HG03103 (cell line): ENCODE measurements around the gene EFCAB5.
"Not testable (repeated sequence)": the region's sequence is repeated elsewhere in the genome, so short reads cannot be mapped to it uniquely, and the experiment has no call there.

ENCODE experiments used
- ATAC-seq: cut with Tn5 transposase; IDR thresholded peaks from one replicate; pipeline ENCODE4 v1.9.1; 2021; ENCODE audit warnings: low read depth; ENCODE audit not compliant: unreplicated experiment

Gene EFCAB5

DNA sequence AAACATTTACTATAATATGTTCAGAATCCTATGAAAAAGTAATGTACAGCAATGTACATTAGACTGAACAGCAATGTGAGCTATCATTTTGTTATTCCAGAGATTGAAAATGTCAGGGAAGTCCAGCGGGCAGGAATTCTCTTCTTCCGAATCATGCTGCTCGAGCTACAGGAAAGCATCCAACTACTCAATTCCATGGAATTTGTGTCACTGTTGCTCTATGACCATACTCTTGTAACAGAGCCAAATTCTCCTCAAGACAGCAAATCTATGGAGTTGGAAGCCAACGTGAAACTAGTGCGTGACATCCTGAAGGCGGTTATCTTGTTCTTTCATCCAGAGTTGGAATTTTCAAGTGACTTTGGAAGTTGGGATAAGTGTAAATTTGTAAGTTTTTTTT is 150.3 kb downstream of the EFCAB5 start:
- ATAC-seq: no peak

DNA sequence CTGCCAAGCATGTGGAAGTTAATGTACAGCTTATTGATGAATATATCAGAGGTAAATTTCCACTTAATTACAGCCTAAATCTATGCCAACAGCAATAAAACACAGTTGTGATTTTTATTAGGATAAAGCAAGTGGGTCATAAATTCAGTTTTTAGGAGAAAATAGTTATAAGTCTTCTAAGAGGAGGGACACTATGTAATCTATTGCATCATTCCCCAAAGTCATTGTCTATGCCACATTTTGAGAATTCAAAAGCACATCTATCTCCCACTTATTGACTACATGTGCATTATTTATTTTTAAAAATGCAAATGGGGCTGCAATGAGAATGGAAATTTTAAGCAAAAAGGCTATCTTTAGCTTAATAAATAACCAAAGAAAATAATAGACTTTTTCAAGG is 151.5 kb downstream of the EFCAB5 start:
- ATAC-seq: no peak

DNA sequence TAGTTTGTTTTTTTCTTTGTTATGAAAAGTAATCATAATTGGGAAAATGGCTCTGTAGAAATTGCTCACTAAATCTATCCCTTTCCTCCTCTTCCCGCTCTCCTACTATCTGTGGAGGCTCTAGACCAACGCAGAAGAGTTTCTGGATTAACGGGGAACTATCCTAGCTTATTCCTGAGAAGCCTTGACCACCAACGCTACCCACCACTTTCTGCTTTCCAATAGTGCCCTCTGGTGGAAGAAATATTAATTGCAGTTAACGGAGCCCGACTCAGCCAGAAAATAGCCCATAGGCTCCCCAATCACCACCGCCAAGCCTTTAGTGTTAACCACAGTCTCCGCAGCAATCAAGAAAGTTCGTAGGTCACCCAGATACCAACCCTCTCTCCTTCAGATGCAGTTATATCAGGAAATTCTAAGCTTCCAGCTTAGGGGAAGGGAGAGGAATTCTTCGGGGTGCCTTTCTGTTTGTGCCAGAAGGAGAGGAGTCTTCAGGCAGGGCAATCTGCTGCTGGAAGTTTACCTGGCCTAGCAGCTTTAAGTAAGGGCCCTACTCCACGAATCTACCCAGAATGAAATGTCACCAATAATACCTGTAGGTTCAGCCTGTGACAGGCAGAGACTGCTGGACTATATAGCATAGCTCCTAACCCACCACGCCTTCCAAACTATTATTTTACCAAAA is 152.2 kb downstream of the EFCAB5 start:
- no peak for ATAC-seq

DNA sequence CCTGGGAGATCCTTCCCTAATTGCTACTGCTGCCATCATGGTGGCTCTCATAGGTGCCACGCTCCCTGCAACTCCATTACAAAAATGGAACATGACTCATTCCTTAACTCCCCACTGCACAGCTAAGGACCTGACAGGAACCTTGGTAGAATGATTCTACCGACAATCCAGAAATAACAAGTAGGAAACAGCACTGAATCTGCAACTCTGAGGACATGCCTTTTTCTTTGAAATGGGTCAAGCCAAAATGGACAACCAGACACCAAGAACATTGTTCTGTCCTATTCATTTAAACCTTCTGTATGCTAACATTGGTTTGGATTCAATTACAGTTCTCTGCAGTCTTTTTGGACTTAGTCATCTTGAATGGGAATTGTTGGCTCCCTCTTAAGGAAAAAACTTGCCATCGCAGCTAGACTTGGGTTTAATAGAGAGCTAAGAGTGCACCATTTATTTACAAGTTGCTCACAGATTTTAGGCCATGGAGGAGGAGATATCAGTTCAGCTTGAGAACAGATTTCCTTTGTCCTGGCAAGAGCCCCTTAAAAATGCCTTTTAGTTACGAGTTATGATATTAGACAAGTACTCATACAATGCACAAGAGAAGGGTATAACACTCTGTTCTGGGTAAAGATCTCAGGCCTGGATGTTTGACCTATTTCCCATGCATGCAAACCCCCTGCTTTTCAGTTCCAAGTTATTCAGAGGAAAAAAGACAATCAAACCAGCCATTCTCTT is 154.2 kb downstream of the EFCAB5 start:
- ATAC-seq: no peak

DNA sequence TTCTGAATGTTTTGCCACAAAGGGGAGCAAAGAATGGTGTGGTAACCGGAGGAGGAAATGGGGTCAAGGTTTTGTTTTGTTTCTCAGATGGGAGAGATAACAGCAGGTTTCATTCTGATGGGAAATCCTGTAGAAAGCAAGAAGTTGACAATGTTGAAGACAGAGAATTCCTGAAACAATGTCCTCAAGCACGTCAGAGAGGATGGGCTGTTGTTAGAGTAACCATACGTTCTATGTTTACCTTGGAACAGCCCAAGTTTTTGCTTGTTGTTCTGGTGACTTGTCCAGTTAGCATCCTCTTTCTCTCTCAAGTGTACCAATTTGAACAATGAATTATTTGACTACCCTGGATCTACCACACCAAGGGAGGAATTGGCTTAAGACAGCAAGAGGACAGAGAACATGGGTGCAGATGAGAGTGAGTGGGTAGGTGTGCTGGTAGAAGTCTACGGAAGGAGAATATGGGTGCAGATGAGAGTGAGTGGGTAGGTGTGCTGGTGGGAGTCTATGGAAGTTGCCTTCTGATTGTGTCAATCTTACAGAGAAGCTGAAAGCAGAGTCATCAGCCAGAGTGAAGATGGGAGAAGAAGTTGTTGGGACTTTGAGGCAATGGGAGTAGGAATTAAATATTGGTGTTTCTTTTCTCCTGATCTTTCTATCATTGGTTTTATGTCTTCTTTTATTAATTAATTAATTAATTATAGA is 160.4 kb downstream of the EFCAB5 start:
- no peak for ATAC-seq

DNA sequence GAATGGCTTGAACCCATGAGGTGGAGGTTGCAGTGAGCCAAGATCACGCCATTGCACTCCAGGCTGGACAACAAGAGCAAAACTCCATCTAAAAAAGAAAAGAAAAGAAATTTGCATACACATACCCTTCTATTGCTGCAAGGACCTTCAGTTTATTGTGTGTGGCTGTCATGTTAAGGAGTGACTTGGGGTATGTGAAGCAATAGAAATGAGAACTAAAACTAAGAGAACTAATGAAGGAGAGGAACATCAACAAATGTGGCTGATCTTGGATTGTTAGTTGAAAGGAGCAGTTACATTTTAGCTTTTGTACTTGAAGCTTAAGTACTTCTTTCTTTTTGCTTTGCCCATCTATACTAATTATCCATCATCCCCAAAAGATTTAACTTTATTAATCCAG is 162.5 kb downstream of the EFCAB5 start:
- no peak for ATAC-seq

DNA sequence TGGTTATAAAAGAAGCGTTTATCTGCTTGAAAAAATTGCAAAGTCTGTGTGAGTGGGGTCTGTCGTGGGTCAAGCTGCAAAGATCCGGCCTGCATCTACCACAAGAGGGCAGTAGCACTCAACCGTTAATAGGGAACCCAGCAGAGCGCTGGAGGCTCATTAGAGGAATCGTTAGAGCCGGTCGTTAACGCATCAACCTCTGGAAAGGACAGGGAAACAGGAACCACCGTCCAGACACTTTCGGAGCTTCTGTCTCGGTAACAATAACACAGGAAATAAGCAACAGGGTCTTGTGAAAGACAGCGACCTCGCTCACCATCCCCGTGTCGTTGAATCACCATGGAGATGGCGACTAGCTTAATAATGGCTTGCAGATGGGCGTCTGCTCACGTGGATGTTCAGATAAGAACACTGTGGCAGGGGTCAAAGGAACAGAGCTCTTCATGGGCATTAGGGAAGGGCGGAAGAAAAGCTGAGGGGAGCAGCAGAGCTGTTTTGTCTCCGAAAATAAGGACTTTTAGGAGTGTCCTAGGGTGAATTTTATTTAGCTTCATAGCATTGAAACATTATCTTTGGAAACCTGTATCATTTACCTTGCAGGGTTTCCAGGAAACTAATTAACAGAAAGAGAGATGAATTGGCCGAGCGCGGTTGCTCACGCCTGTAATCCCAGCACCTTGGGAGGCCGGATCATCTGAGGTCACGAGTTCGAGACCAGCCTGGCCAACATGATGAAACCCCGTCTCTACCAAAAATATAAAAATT is 163.3 kb downstream of the EFCAB5 start:
- ATAC-seq: peak; percentile 60

DNA sequence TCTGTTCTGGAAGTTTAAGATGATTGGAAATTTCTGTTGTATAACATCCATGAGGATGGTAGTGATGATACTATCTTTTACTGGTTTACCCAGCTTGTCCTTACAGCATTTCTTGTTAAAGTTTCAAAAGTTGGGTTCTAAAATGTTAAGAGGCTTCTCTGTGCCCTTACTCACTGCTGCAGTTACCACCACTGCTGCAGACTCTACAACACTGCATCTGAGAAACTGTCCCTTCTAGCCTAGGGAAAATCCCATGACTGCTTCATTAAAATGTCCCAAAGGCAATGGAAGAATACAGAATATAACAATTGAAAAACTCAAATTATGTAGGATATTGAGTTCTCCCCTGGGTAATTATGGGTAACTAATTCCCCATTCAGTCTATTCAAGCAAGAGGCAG is 171.4 kb downstream of the EFCAB5 start:
- ATAC-seq: no peak

DNA sequence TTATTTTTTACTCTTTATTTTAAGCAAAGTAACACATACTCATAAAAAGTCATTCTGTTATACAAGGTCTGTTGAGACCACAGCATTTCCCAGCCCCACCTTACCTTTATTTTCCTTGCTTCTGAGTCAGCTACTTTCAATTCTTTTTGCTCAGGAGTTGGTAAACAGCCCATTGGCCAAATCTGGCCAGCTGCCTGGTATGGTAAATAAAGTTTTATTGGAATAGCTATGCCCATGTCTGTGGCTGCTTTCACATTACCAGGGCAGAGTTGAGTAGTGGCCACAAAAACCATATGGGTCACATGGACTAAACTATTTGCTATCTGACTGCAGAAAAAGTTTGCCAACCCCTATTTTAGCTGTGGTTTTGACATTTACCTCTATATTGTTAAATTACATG is 171.8 kb downstream of the EFCAB5 start:
- no peak for ATAC-seq

DNA sequence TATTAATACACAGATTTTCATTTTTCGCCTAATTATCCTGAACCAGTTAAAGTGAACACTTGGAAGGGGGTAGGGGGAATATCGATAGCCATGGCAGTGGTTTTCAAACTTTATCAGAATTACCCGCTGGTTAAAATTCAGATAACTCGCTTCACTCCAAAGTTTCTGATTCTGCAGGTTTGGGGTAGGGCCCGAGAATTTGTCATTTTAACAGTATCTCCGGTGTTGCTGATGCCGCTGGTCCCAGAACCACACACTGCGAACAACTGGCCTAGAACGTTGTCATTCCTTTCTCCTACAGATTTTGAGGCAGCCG is 174.9 kb downstream of the EFCAB5 start:
- ATAC-seq: no peak

DNA sequence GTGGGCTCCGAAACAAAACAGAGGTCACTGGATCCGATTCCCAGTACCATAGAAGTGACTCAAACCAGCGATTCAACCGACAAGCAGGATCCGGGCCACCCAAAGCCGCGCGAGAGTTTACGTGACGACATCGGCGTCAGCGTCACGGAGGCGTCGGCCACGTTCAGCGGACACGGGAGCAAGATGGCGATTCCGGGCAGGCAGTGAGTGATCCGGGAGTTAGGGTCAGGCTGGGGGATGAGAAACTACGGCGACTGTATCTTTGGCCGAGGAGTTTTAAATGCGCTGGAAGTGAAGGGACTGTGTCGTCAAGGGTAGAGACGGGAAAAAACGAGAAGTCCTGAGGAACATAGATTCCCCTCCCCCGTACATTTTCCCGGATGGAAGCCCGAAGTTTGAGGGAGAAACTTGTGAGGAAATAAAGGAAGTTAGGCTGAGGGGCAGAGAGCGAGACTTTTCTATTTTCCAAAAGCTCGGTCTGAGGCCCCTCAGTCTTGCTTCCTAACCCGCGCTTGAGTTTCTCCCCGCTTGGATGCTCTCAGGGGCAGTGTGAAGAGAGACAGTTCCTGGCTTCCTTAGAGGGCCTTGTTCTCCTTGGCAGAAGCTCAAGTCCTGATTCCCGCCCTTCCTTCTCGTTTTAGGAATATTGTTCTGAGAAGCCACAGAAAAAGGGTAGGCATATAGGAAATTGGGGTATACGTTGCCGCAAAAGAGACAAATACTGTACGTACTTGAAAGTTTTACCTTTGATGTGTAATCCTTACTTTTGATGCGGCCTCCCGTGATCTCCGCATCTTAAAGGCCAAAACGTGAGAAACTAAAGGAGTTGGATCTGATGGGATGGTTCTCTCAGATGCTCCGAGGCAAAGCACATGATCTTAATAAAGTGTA is 175.5 kb downstream of the EFCAB5 start, which contains the start of gene NSRP1:
NSRP1 (plus strand) TSS at position 156 of the 891 bp plus-strand sequence; CDS start at position 184, 28 bp downstream.
- peak; percentile 73 for ATAC-seq

DNA sequence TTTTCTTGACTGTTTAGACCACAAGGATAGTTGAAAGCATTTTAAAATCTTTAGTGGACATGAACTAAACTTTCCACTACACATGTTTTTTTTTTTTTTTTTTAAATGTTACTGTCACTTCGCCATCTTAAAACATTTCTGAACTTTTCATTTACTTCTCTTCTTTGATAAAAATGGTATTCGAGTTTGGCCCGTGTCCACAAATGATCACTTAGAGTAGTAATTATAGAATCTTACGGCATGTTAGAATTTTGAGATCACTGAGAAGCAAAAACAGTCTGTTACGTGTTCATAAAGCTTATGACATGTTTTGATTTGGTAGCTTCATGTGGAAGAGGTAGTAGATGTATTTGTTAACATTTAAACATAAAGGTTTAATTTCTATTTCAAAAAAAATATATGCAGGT is 176.2 kb downstream of the EFCAB5 start:
- ATAC-seq: no peak

DNA sequence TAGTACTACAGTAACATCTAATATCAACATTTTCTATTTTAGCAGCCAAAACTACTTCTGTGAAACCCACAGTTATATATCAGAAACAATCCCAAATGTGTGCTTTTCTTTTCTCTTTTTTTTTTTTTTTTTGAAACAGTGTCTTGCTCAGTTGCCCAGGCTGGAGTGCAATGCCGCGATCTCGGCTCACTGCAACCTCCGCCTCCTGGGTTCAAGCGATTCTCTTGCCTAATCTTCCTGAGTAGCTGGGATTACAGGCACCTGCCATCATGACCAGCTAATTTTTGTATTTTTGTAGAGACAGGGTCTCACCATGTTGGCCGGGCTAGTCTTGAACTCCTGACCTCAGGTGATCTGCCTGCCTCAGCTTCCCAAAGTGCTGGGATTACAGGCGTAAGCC is 177.2 kb downstream of the EFCAB5 start:
- not testable (repeated sequence) for ATAC-seq

DNA sequence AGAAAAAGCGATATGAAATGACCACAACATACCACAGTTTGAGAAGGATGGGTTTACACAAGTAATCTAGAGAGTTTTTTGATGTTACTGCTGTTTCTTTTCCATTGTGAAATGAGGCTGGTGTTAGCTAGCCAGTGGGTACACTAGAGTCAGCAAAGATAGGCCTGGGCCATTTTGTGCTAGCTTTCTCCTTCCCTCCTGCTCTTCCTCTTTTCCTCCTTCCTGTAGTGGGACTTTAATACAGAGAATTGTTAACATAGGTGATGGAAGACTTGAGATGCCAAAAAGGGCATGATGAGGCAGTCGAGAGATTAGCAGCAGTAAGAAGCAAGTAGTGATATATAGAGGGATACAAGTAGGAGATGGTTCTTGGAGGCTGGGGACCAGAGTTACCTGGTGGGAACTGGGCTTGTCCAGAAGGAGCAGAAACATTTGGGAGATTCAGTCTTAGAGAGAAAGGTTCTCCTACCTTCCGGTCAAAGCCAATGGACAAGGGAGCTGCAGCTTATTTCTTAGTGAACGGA is 182.9 kb downstream of the EFCAB5 start:
- no peak for ATAC-seq

DNA sequence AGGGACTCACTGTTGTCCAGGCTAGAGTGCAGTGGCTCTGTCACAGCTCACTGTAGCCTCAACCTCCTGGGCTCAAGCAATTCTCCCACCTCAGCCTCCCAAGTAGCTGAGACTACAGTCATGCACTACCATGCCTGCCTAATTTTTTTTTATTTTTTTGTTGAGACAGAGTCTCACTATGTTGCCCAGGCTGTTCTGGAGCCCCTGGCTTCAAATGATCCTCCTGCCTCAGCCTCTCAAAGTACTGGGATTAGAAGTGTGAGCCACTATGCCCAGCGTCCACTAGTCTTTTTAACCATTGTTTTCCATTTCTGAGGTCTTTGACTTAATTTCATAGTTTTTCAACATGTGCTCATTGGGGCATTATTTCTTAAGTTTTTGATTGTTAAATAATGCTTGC is 188.7 kb downstream of the EFCAB5 start:
- no peak for ATAC-seq

DNA sequence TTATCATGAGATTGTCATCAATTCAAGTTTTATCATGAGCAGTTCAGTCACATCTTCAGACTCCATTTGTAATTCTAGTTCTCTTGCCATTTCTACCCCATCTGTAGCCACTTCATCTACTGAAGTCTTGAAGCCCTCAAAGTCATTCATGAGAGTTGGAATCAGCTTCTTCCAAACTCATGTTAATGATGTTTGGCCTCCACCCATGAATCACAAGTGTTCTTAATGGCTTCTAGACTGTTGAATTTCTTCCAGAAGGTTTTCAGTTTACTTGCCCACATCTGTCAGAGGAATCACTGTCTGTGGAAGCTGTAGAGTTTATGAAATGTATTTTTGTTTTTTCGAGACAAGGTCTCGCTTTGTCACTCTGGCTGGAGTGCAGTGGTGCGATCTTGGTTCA is 191.2 kb downstream of the EFCAB5 start:
- ATAC-seq: no peak

DNA sequence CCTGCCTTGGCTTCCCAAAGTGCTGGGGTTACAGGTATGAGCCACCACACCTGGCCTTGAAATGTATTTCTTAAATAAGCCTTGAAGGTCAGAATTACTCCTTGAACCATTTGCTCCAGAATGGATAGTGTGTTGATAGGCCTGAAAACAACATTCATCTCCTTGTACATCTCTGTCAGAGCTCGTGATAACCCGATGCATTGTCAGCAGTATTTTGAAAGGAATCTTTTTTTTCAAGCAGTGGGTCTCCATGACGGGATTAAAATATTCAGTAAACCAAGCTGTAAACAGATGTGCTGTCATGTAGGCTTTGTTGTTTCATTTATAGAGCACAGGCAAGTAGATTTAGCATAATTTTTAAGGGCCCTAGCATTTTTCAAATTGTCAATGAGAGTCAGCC is 191.8 kb downstream of the EFCAB5 start:
- no peak for ATAC-seq

DNA sequence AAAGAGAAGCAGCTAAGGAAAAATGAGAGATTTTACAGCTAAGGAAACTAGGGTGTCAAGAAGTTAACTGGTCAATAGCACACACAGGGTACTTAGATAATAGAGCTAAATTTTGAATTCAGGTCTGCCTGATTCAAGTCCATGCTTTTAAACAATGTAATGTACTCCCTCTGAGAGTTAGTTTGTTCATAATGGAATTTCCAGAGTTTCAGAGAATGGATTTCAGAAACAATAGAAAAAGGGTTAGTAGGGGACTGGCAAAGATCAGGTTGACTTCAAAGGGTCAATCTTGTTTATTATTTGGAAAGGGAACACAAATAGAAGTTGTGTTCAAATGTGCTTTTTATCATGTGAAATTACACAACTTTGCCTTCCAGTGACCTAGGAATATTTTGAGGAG is 193.1 kb downstream of the EFCAB5 start:
- ATAC-seq: no peak

DNA sequence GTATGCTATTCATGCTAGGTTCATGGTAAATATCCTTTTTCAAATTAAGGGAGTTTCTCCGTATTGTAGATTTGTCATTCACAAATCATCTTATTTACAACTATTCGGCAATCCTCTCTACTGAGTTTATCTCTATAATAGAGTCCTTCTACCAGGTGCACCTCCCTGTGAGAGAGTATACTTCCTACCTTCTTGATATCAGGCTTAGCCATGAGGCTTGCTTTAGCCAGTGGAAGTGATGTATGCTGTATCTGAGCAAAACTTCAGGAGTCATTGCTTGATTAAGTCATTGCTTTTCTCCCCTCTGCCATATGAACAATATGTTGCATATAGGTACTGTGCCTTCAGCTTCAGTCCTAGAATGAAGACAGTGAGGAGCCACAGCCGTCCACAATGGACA is 195.7 kb downstream of the EFCAB5 start:
- no peak for ATAC-seq

DNA sequence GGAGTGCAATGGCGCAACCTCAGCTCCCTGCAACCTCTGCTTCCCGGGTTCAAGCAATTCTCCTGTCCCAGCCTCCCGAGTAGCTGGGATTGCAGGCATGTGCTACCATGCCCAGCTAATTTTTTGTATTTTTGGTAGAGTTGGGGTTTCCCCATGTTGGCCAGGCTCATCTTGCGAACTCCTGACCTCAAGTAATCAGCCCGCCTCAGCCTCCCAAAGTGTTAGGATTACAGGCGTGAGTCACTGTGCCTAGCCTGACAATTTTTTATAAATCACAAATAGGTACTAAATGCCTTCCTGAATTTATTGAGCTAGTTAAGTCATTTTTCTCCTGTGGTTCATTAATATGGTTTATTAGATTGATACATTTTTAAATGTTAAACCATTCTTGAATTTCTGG is 206.4 kb downstream of the EFCAB5 start:
- not testable (repeated sequence) for ATAC-seq
